ENCODE measurements around the gene LCN12.

LCN12 gene

GRCh38 chr9:136970361-136970760 is 18.3 kb downstream of the LCN12 start:
- Histone ChIP-seq H3K4me2 (ENCODE audit: low read length) (no peak overlapping the region), H4K20me1 (ENCODE audit: control insufficient read depth, insufficient read depth, low read depth, low read length) (no peaks in the 10 kb centered on the region), H3K9me2 (replicated peaks; ENCODE audit: control insufficient read depth, low read length) (no peaks in the 10 kb centered on the region), H3K36me3 (ENCODE audit: control insufficient read depth, low read length) (no peaks in the 10 kb centered on the region), H3K27me3 (ENCODE audit: control insufficient read depth, low read length) (no peaks in the 10 kb centered on the region), H3F3A (ENCODE audit: control insufficient read depth, insufficient read depth) (no peaks in the 10 kb centered on the region), H3K27ac (ENCODE audit: low read depth, low read length) (no peak overlapping the region), H3K4me1 (ENCODE audit: control insufficient read depth, low read length) (peaks cover 11% of the 10 kb centered on the region), H3K79me2 (ENCODE audit: control insufficient read depth, low read length) (no peaks in the 10 kb centered on the region), H3K9me3 (ENCODE audit: control insufficient read depth, insufficient read depth, low read length) (no peaks in the 10 kb centered on the region), H3K4me3 (ENCODE audit: low read length) (no peak overlapping the region)
- no peak for TF ChIP-seq EZH2phosphoT487 (IDR thresholded peaks at IDR 0.05; ENCODE audit: borderline replicate concordance, low read length)
- no peak for TF ChIP-seq CTCF (IDR thresholded peaks at IDR 0.05; ENCODE audit: low read depth, low read length, poor library complexity, severe bottlenecking)

GRCh38 chr9:136971746-136972145 is 19.7 kb downstream of the LCN12 start:
- no peaks in the 10 kb centered on the region for H3K79me2 ChIP-seq (ENCODE audit: control insufficient read depth, low read length)
- H3K4me2 ChIP-seq (ENCODE audit: low read length) = no peak overlapping the region
- H3K9me3 ChIP-seq (ENCODE audit: control insufficient read depth, insufficient read depth, low read length) = no peaks in the 10 kb centered on the region
- no peak overlapping the region for H3K4me3 ChIP-seq (ENCODE audit: low read length)
- H3K36me3 ChIP-seq (ENCODE audit: control insufficient read depth, low read length) = no peaks in the 10 kb centered on the region
- TF ChIP-seq CTCF (IDR thresholded peaks at IDR 0.05; ENCODE audit: low read depth, low read length, poor library complexity, severe bottlenecking) (no peak), EZH2phosphoT487 (IDR thresholded peaks at IDR 0.05; ENCODE audit: borderline replicate concordance, low read length) (no peak)
- H3K4me1 ChIP-seq (ENCODE audit: control insufficient read depth, low read length) = no peaks in the 10 kb centered on the region; the same call in 1 of the 2 replicates
- no peak overlapping the region for H3K27ac ChIP-seq (ENCODE audit: low read depth, low read length)
- H3K27me3 ChIP-seq (ENCODE audit: control insufficient read depth, low read length) = no peaks in the 10 kb centered on the region
- no peaks in the 10 kb centered on the region for H3F3A ChIP-seq (ENCODE audit: control insufficient read depth, insufficient read depth)
- no peaks in the 10 kb centered on the region for H3K9me2 ChIP-seq (replicated peaks; ENCODE audit: control insufficient read depth, low read length)
- H4K20me1 ChIP-seq (ENCODE audit: control insufficient read depth, insufficient read depth, low read depth, low read length) = no peaks in the 10 kb centered on the region

- H3F3A ChIP-seq (ENCODE audit: control insufficient read depth, insufficient read depth) = no peaks in the 10 kb centered on the region
- H3K4me1 ChIP-seq (ENCODE audit: control insufficient read depth, low read length) = no peaks in the 10 kb centered on the region; the same call in 1 of the 2 replicates
- no peaks in the 10 kb centered on the region for H3K9me2 ChIP-seq (replicated peaks; ENCODE audit: control insufficient read depth, low read length)
- no peak overlapping the region for H3K4me2 ChIP-seq (ENCODE audit: low read length)
- no peaks in the 10 kb centered on the region for H3K79me2 ChIP-seq (ENCODE audit: control insufficient read depth, low read length)
- no peaks in the 10 kb centered on the region for H3K27me3 ChIP-seq (ENCODE audit: control insufficient read depth, low read length)
- no peaks in the 10 kb centered on the region for H3K9me3 ChIP-seq (ENCODE audit: control insufficient read depth, insufficient read depth, low read length)
- TF ChIP-seq CTCF (IDR thresholded peaks at IDR 0.05; ENCODE audit: low read depth, low read length, poor library complexity, severe bottlenecking) (no peak), EZH2phosphoT487 (IDR thresholded peaks at IDR 0.05; ENCODE audit: borderline replicate concordance, low read length) (no peak)
- H3K36me3 ChIP-seq (ENCODE audit: control insufficient read depth, low read length) = no peaks in the 10 kb centered on the region
- H3K4me3 ChIP-seq (ENCODE audit: low read length) = no peak overlapping the region
- H4K20me1 ChIP-seq (ENCODE audit: control insufficient read depth, insufficient read depth, low read depth, low read length) = no peaks in the 10 kb centered on the region
- no peak overlapping the region for H3K27ac ChIP-seq (ENCODE audit: low read depth, low read length)
Observed at GRCh38 chr9:136972335-136972734, 20.3 kb downstream of the LCN12 start.

Data from DOHH2 (cell line).